ENCODE measurements around the gene TREX2.
"Not testable (repeated sequence)": the region's sequence is repeated elsewhere in the genome, so short reads cannot be mapped to it uniquely, and the experiment has no call there.

DNA sequence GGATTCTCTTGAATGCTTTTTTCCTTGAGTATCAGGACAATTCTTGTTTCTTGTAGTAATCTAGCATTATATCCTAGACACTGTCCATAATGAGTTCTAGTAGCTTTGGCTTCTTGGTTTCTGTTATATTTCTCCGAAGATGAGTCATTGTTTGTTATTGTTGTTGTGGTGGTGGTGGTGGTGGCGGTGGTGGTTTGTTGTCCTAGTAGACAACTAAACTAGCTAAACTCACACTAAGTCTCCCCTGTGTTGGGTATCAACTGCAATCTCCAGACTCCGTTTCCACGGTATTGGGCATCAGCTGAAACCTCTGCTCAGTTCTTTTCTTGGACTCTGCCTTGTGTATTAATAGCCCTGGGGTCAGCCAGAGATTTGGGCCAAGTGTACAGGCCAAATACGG, 41.5 kb downstream of the TREX2 start:
- not testable (repeated sequence) for TF ChIP-seq ESRRA (IDR thresholded peaks at IDR 0.05; ENCODE audit: low read length); POLR2AphosphoS5 (IDR thresholded peaks at IDR 0.05; ENCODE audit: low read length); NRF1 (conservative IDR thresholded peaks at IDR 0.05; ENCODE audit: low read depth, low read length); ATF7 (IDR thresholded peaks at IDR 0.05; ENCODE audit: low read depth)
